Femur (tissue), 1 donor: ENCODE results near the gene TMEM218.
A peak's percentile ranks its signal among the peaks of the same experiment; 100 is the strongest.

ENCODE experiments used
- DNase-seq: peaks from one replicate; pipeline ENCODE4 v3.0.0-alpha.2; 2017

The TMEM218 gene

GRCh38 chr11:125111343-125112207 lies at the start of gene TMEM218:
TSS of gene TMEM218 (minus strand) at chr11:125111626. CDS start at chr11:125102241, 9,385 bp downstream.
- peak; percentile 99 for DNase-seq

- no peak for DNase-seq
These were observed 46.7 kb upstream of the TMEM218 start for GRCh38 chr11:125157953-125158680.

- DNase-seq = no peak
These were observed 45.8 kb upstream of the TMEM218 start for GRCh38 chr11:125157118-125157733.

GRCh38 chr11:125156346-125157117 lies 45.1 kb upstream of the TMEM218 start:
- DNase-seq = no peak

- no peak for DNase-seq
These were observed 44.3 kb upstream of the TMEM218 start for GRCh38 chr11:125155767-125156166.

- DNase-seq = no peak
These were observed 43.6 kb upstream of the TMEM218 start for GRCh38 chr11:125155100-125155444.

GRCh38 chr11:125154378-125155099 lies 43.1 kb upstream of the TMEM218 start:
- DNase-seq = no peak

- no peak for DNase-seq
These were observed 42.4 kb upstream of the TMEM218 start for GRCh38 chr11:125153837-125154236.

GRCh38 chr11:125148743-125149142 lies 37.3 kb upstream of the TMEM218 start:
- no peak for DNase-seq

- DNase-seq = no peak
These were observed 36.6 kb upstream of the TMEM218 start for GRCh38 chr11:125148011-125148410.

GRCh38 chr11:125147280-125147679 lies 35.9 kb upstream of the TMEM218 start:
- no peak for DNase-seq

GRCh38 chr11:125146232-125146631 lies 34.8 kb upstream of the TMEM218 start:
- DNase-seq = no peak

GRCh38 chr11:125141686-125142535 lies 30.5 kb upstream of the TMEM218 start:
- peak; percentile 65 for DNase-seq

- no peak for DNase-seq
These were observed 29.8 kb upstream of the TMEM218 start for GRCh38 chr11:125141178-125141577.

GRCh38 chr11:125140233-125140632 lies 28.8 kb upstream of the TMEM218 start:
- peak; percentile 49 for DNase-seq

GRCh38 chr11:125139778-125140177 lies 28.4 kb upstream of the TMEM218 start:
- no peak for DNase-seq

GRCh38 chr11:125138966-125139365 lies 27.5 kb upstream of the TMEM218 start:
- DNase-seq = no peak

GRCh38 chr11:125136001-125136400 lies 24.6 kb upstream of the TMEM218 start:
- DNase-seq = no peak

- no peak for DNase-seq
These were observed 21.2 kb upstream of the TMEM218 start for GRCh38 chr11:125132596-125132995.

- no peak for DNase-seq
These were observed 20.6 kb upstream of the TMEM218 start for GRCh38 chr11:125132071-125132470.

GRCh38 chr11:125129316-125129993 lies 18.0 kb upstream of the TMEM218 start:
- DNase-seq = no peak
